Breast epithelium (tissue), 4 donors: Measurements from ENCODE around the gene CCDC169. TPM values are rescaled to one million over a fixed set of nuclear protein-coding genes. Genes with fewer than 3 reads are reported as not detected.

ENCODE experiments used
- DNase-seq, 2 donors: peaks; one replicate each; pipeline ENCODE4 v3.0.0-alpha.2; 2019; ENCODE audit warnings: low spot score in 2 of 2
- H3K27ac ChIP-seq, 2 donors: fragments of 200-600 bp; sonication (generic) in 1 of 2; one replicate each; pipeline ENCODE4 v1.5.1; 2016 to 2019; ENCODE audit warnings: mild to moderate bottlenecking in 1 of 2
- H3K27me3 ChIP-seq, 2 donors: fragments of 200-600 bp; sonication (generic) in 1 of 2; one replicate each; pipeline versions ENCODE4 v1.5.1 to v1.6.0; 2017 to 2019; ENCODE audit warnings: control low read depth in 1 of 2, mild to moderate bottlenecking in 1 of 2
- H3K36me3 ChIP-seq: fragments of 200-600 bp; one replicate; pipeline ENCODE4 v1.5.1; 2019
- H3K4me1 ChIP-seq, 2 donors: fragments of 200-600 bp; sonication (generic); one replicate each; pipeline ENCODE4 v1.5.1; 2016 to 2019; ENCODE audit warnings: control low read depth in 1 of 2
- H3K4me3 ChIP-seq, 3 donors: fragments of 200-600 bp; sonication (generic); 1 replicate in 2 of 3; 2 replicates in 1 of 3; pipeline ENCODE4 v1.5.1; 2016 to 2019; ENCODE audit warnings: mild to moderate bottlenecking in 3 of 3, moderate library complexity in 2 of 3
- H3K9me3 ChIP-seq, 2 donors: fragments of 200-600 bp; sonication (generic) in 1 of 2; one replicate each; pipeline ENCODE4 v1.5.1; 2016 to 2019; ENCODE audit warnings: control low read depth in 1 of 2
- CTCF ChIP-seq, 3 donors: fragments of 450-650 bp; IDR thresholded peaks; one replicate each; pipeline ENCODE4 v1.5.1; 2016 to 2017; ENCODE audit warnings: antibody characterized with exemption in 3 of 3, mild to moderate bottlenecking in 3 of 3, moderate library complexity in 3 of 3
- POLR2A ChIP-seq: fragments of 450-650 bp; IDR thresholded peaks from one replicate; pipeline ENCODE4 v1.6.1; 2016; ENCODE audit warnings: antibody characterized with exemption, mild to moderate bottlenecking, moderate library complexity
- POLR2AphosphoS5 ChIP-seq, 3 donors: sonication (generic); formaldehyde crosslinking; IDR thresholded peaks; one replicate each; pipeline ENCODE4 v1.6.1; 2017; ENCODE audit warnings: antibody characterized with exemption in 3 of 3
- intact Hi-C: fragments of 100-400 bp; cut with DNase I; formaldehyde crosslinking; loops from one replicate; pipeline ENCODE4 v1.15.1; 2023; ENCODE audit warnings: low total_unique reads
- total RNA-seq, 3 donors: library from RNA; depleted of rRNA; stranded (reverse); fragments of >200 nt; gene quantifications; one replicate each; pipeline ENCODE4 v1.1.0, GENCODE V29; 2016

CCDC169 gene
- total RNA-seq, 3 donors from 2014 or later = 0.73 to 2.9 (median 1.1) TPM

DNA sequence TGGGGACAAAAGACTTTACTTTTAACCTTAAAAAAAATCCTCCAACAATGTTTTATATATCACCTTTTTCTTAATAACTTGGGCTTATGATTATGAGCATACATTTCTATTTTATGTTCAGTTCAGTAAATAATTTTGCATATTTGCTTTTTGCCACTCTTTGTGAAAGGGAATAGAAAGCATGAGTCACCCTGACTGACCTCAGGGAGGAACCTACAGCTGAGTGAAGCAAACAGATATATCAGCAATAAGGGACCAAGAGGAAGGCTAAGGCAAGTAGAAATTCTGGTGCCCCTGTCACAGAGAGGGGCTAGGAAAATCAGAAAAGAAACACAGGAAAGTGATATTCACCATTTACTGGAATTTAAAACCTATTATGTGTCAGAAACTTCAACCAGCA lies 46.1 kb downstream of the CCDC169 start:
- H3K9me3 ChIP-seq = peaks cover 0 to 8% of the 10 kb centered on the region in 2 donors
- no peak overlapping the region for H3K4me3 ChIP-seq
- no peak overlapping the region for H3K27ac ChIP-seq
- intact Hi-C loops = loop anchor here (10.0 kb wide), 1 partner anchor 277 kb away; no protein-coding TSS in a partner anchor
- no peaks in the 10 kb centered on the region for H3K4me1 ChIP-seq
- TF ChIP-seq POLR2A (no peak), CTCF (IDR thresholded peaks at IDR 0.05) (no peak), POLR2AphosphoS5 (IDR thresholded peaks at IDR 0.05) (no peak)
- no peaks in the 10 kb centered on the region for H3K36me3 ChIP-seq
- DNase-seq = no peak
- no peaks in the 10 kb centered on the region for H3K27me3 ChIP-seq

- intact Hi-C loops = loop anchor here (10.0 kb wide), 1 partner anchor 276 kb away; no protein-coding TSS in a partner anchor
- TF ChIP-seq POLR2AphosphoS5 (IDR thresholded peaks at IDR 0.05) = no peak
- TF ChIP-seq POLR2A = no peak
- TF ChIP-seq CTCF (IDR thresholded peaks at IDR 0.05) = no peak
- no peaks in the 10 kb centered on the region for H3K27me3 ChIP-seq
Measured at GRCh38 chr13:36251017-36251416, 46.6 kb downstream of the CCDC169 start.

DNA sequence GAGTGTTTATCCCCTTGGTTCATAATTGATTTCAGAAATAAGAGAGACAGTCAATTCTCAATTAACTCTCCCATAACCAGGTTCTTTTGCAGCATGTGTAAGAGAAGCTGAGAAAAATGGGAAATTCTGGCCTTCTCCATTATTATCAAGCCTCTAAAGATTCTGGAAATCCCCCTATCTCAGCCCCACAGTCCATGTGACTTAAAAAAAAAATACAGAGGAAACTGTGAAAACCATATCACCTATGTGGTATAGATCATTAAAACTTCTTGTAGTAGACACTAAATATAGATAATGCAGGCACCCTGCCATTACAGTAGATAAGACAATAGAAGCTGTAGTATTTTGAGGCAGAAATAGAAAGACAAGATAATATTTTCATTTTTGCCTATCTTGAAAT lies 48.9 kb downstream of the CCDC169 start:
- no peak for TF ChIP-seq POLR2A
- no peak for TF ChIP-seq CTCF (IDR thresholded peaks at IDR 0.05)
- no peak for TF ChIP-seq POLR2AphosphoS5 (IDR thresholded peaks at IDR 0.05)
- H3K27me3 ChIP-seq = no peaks in the 10 kb centered on the region
- peaks cover 0 to 13% of the 10 kb centered on the region in 2 donors for H3K9me3 ChIP-seq

More at GRCh38 chr13:36251017-36251416, 46.6 kb downstream of the CCDC169 start:
- H3K36me3 ChIP-seq = no peaks in the 10 kb centered on the region
- peaks cover 0 to 13% of the 10 kb centered on the region in 2 donors for H3K9me3 ChIP-seq
- no peak overlapping the region for H3K27ac ChIP-seq
- no peak for DNase-seq
- H3K4me1 ChIP-seq = no peaks in the 10 kb centered on the region
- no peak overlapping the region for H3K4me3 ChIP-seq

GRCh38 chr13:36244990-36245389 lies 52.6 kb downstream of the CCDC169 start:
- Histone ChIP-seq H3K4me3 (no peak overlapping the region), H3K27me3 (no peaks in the 10 kb centered on the region), H3K4me1 (no peaks in the 10 kb centered on the region), H3K27ac (no peak overlapping the region), H3K9me3 (peaks cover 0 to 13% of the 10 kb centered on the region in 2 donors), H3K36me3 (no peaks in the 10 kb centered on the region)
- intact Hi-C loops = no loop called here
- no peak for TF ChIP-seq CTCF (IDR thresholded peaks at IDR 0.05)
- TF ChIP-seq POLR2AphosphoS5 (IDR thresholded peaks at IDR 0.05) = no peak
- TF ChIP-seq POLR2A = no peak
- DNase-seq = no peak

More for the DNA sequence above, 48.9 kb downstream of the CCDC169 start:
- intact Hi-C loops = no loop called here
- H3K4me1 ChIP-seq = no peaks in the 10 kb centered on the region
- no peaks in the 10 kb centered on the region for H3K36me3 ChIP-seq
- no peak overlapping the region for H3K27ac ChIP-seq
- DNase-seq = no peak
- H3K4me3 ChIP-seq = no peak overlapping the region

- intact Hi-C loops = no loop called here
- no peaks in the 10 kb centered on the region for H3K4me1 ChIP-seq
- TF ChIP-seq POLR2AphosphoS5 (IDR thresholded peaks at IDR 0.05) (no peak), CTCF (IDR thresholded peaks at IDR 0.05) (no peak), POLR2A (no peak)
- no peaks in the 10 kb centered on the region for H3K36me3 ChIP-seq
- H3K9me3 ChIP-seq = peaks cover 0 to 13% of the 10 kb centered on the region in 2 donors
- no peak overlapping the region for H3K27ac ChIP-seq
- H3K27me3 ChIP-seq = no peaks in the 10 kb centered on the region
- no peak for DNase-seq
- H3K4me3 ChIP-seq = no peak overlapping the region
Measured at GRCh38 chr13:36244073-36244472, 53.5 kb downstream of the CCDC169 start.
